Adrenal gland (tissue), 5 donors: ENCODE measurements around the gene ZSCAN9.

Source experiments
- CTCF ChIP-seq, 6 experiments: fragments of 450-650 bp in 4 of 6; fragments of 200-600 bp in 2 of 6; sonication (generic) in 1 of 6; IDR thresholded peaks; 1 replicate in 5 of 6; 2 replicates in 1 of 6; pipeline versions ENCODE4 v1.5.1 to v1.8.0; 2016 to 2021; ENCODE audit warnings: antibody characterized with exemption in 6 of 6, mild to moderate bottlenecking in 2 of 6, moderate library complexity in 1 of 6
- POLR2A ChIP-seq, 2 donors: fragments of 450-650 bp; IDR thresholded peaks; one replicate each; pipeline ENCODE4 v1.6.1; 2017; ENCODE audit warnings: antibody characterized with exemption in 2 of 2, mild to moderate bottlenecking in 2 of 2, moderate library complexity in 1 of 2
- donor health status: DM: no; HTN: no; CAD: no.

- TF ChIP-seq CTCF (IDR thresholded peaks at IDR 0.05) (no peak), POLR2A (IDR thresholded peaks at IDR 0.05) (no peak)
Measured at GRCh38 chr6:28266563-28266961, 41.5 kb downstream of the ZSCAN9 start.
